Activated CD4-positive, alpha-beta T cell treated with anti-CD3 and anti-CD28 coated beads for 48 hours (primary cell): ENCODE data around the gene RSRC1.
"Not testable (repeated sequence)": the region's sequence is repeated elsewhere in the genome, so short reads cannot be mapped to it uniquely, and the experiment has no call there.

Experiments used
- DNase-seq: peaks from one replicate; pipeline ENCODE4 v3.0.0-alpha.2; 2020

Gene RSRC1

GRCh38 chr3:158479051-158479450 lies 369.2 kb downstream of the RSRC1 start:
- no peak for DNase-seq

- DNase-seq = no peak
Observed at GRCh38 chr3:158483701-158484235, 373.9 kb downstream of the RSRC1 start.

GRCh38 chr3:158486200-158486599 lies 376.3 kb downstream of the RSRC1 start:
- DNase-seq = no peak

- no peak for DNase-seq
Observed at GRCh38 chr3:158488670-158489069, 378.8 kb downstream of the RSRC1 start.

- no peak for DNase-seq
Observed at GRCh38 chr3:158489181-158489580, 379.3 kb downstream of the RSRC1 start.

- DNase-seq = no peak
Observed at GRCh38 chr3:158491968-158492367, 382.1 kb downstream of the RSRC1 start.

GRCh38 chr3:158492685-158493084 lies 382.8 kb downstream of the RSRC1 start:
- DNase-seq = no peak

GRCh38 chr3:158493931-158494330 lies 384.0 kb downstream of the RSRC1 start:
- no peak for DNase-seq

GRCh38 chr3:158494673-158495072 lies 384.8 kb downstream of the RSRC1 start:
- no peak for DNase-seq

- not testable (repeated sequence) for DNase-seq
Observed at GRCh38 chr3:158495398-158495902, 385.6 kb downstream of the RSRC1 start.

- no peak for DNase-seq
Observed at GRCh38 chr3:158505117-158505516, 395.2 kb downstream of the RSRC1 start.

GRCh38 chr3:158506456-158506855 lies 396.6 kb downstream of the RSRC1 start:
- DNase-seq = no peak

GRCh38 chr3:158508481-158508880 lies 398.6 kb downstream of the RSRC1 start:
- no peak for DNase-seq

GRCh38 chr3:158509891-158510290 lies 400.0 kb downstream of the RSRC1 start:
- no peak for DNase-seq

GRCh38 chr3:158516729-158517128 lies 406.8 kb downstream of the RSRC1 start:
- not testable (repeated sequence) for DNase-seq

GRCh38 chr3:158519776-158520175 lies 409.9 kb downstream of the RSRC1 start:
- DNase-seq = no peak

GRCh38 chr3:158520433-158520832 lies 410.5 kb downstream of the RSRC1 start:
- DNase-seq = no peak

- no peak for DNase-seq
Observed at GRCh38 chr3:158522221-158523136, 412.6 kb downstream of the RSRC1 start.

- no peak for DNase-seq
Observed at GRCh38 chr3:158528076-158528674, 418.3 kb downstream of the RSRC1 start.

- no peak for DNase-seq
Observed at GRCh38 chr3:158531334-158531733, 421.4 kb downstream of the RSRC1 start.

GRCh38 chr3:158532099-158532734 lies 422.3 kb downstream of the RSRC1 start:
- no peak for DNase-seq

- no peak for DNase-seq
Observed at GRCh38 chr3:158535918-158536317, 426.0 kb downstream of the RSRC1 start.

GRCh38 chr3:158539414-158540014 lies 429.6 kb downstream of the RSRC1 start:
- peak; percentile 57 for DNase-seq
